HG03159 (cell line): ENCODE data around the gene TSHZ2.

Experiments used
- ATAC-seq: cut with Tn5 transposase; IDR thresholded peaks from one replicate; pipeline ENCODE4 v1.9.1; 2021; ENCODE audit warnings: mild to moderate bottlenecking, moderate library complexity; ENCODE audit not compliant: unreplicated experiment

Gene TSHZ2

DNA sequence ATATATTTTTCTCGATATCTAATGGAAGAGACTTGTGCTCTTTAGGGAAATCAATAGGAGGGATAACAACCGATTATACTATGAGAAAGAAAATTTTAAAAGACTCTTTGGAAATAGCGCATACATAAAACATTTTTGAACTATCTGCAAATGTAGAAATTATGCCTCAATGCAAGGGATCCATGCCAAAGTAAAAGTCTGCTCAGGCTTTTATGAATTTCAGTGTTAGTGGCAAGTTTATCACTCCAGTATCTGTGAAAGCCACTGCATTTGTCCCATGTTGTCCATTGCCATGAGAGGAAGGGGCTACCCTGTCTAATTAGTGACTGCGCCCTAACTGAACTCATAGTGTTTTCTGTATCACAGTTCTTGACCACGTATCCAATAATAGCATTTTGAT is 81.4 kb downstream of the TSHZ2 start:
- no peak for ATAC-seq

DNA sequence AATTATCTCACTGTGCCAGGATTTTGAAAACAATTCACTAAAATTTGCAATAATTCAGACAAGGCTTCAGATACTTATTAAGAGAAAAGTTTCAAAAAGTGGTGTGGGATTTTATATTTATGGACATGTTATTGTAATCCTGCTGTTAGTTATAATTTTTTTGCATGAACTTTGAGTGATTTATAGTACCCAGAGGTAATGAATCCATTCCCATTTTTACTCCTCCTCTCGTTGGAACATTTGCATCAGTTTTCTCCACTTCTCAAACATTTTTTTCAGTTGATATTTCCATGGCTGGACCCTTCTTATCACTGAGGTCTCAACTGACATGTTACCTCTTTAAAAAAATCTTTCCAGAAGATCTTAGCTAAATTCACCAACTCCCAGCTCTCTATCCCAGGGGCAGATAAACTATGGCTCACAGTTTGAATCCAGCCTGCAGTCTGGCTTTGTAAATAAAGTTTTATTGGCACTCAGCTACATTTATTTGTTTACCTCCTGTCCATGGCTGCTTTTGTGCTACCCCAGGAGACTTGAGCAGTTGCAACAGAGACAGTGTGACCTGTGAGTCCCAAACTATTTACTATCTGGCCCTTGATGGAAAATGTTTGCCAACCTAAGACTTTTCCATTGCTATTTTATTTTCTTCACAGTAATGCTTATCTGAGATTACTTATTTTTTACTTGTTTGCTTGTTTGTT is 83.4 kb downstream of the TSHZ2 start:
- no peak for ATAC-seq

GRCh38 chr20:53057579-53057978 is 85.4 kb downstream of the TSHZ2 start:
- no peak for ATAC-seq

GRCh38 chr20:53059848-53060247 is 87.7 kb downstream of the TSHZ2 start:
- ATAC-seq: no peak

DNA sequence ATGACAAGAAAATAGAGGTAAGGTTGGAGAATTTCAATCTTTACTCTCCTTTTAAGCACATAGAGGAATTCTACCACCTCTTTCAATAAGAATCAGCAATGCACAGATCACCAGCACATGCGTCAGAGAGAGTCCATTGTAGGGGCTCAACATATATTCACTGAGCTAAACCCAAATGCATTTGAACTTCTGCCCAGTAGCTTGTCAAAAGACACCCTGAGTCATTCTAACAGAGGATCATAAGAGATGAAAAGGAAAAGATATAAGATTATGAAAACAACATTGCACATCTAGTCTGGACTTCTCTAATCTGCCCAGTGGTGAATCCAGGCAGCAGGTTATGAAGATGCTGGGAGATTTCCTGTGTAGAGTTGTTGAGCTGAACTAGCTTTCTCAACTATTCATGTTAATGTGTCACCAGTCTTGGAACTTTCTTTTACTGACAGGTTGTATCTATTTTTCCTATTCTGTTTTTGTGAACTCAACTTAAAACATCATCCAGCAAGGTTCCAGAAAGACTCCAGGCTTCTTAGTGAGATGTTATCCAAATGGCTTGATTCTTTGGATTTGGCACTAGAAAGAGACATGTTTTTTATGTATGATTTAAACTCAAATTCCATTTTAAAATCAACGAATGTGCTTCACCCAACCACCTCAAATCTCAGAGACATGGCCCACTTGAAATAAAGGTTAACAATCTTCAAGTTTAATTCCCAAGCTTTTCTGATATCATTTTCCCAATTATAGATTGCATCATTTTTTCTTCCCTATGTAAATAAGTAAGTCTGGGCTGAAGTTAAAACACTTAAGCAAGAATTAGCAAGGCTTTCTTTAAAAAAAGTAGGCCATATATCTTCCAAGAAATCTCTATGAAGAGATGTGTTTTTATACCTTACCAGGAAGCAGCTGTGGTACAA is 89.3 kb downstream of the TSHZ2 start:
- no peak for ATAC-seq

GRCh38 chr20:53064935-53065334 is 92.8 kb downstream of the TSHZ2 start:
- no peak for ATAC-seq

GRCh38 chr20:53068241-53068640 is 96.1 kb downstream of the TSHZ2 start:
- ATAC-seq: no peak

DNA sequence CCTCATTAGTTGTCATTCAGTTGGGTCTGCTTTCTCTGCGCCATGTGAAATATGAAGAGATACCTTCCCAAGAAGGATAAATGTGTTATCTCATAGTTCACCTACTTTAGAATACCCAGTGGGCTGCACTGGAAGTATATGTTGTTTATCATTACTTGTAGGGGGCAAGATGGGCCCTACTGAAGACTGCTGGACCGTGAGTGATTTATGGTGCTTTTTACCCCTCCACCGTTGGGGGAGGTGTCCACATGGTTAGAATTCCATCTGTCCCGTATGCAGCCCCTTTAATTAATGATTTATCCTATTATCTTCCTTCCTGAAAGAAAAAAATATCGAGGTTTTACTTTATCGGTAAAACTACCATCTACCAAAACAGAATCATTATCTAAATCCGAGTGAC is 97.0 kb downstream of the TSHZ2 start:
- ATAC-seq: no peak

GRCh38 chr20:53070224-53070623 is 98.1 kb downstream of the TSHZ2 start:
- no peak for ATAC-seq

- no peak for ATAC-seq
Observed at GRCh38 chr20:53070706-53071392, 98.7 kb downstream of the TSHZ2 start.

DNA sequence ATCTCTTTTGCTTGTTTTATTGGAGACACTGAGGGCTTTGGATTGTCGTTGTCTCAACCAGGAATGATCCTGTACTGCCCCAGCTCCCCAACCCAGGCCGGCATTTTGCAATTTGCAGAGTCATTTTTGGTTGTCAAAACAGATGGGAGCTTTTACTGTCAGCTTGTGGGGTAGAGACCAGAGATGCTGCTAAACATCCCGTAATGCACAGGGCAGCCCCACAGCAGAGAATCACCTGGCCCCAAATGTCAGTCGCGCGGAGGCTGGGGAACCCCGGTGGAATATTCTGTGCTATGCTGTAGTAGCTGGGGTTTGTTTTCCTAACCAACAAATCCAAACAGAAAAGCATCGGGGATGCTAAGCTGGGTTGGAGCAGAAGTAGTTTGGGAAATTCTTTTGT is 99.7 kb downstream of the TSHZ2 start:
- ATAC-seq: no peak

DNA sequence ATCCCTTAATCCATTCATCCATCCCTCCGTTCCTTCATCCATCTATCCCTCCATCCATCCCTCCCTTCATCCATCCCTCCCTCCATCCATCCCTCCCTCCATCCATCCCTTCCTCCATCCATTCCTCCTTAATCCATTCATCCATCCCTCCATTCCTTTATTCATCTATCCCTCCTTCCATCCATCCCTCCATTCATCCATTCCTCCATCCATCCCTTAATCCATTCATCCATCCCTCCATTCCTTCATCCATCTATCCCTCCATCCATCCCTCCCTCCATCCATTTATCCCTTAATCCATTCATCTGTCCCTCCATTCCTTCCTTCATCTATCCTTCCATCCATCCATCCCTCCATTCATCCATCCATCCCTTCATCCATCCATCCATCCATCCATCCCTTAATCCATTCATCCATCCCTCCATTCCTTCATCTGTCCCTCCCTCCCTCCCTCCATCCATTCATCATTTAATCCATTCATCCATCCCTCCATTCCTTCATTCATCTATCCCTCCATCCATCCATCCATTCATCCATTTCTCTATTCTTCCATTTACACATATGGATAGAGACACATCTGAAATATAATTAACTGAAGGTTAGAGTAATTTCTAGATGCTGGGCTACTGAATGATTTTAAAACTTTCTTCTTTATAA is 100.9 kb downstream of the TSHZ2 start:
- no peak for ATAC-seq

GRCh38 chr20:53073636-53074415 is 101.7 kb downstream of the TSHZ2 start:
- no peak for ATAC-seq

- ATAC-seq: no peak
Observed at GRCh38 chr20:53074811-53075314, 102.7 kb downstream of the TSHZ2 start.

- no peak for ATAC-seq
Observed at GRCh38 chr20:53076668-53077067, 104.5 kb downstream of the TSHZ2 start.

GRCh38 chr20:53077373-53078205 is 105.4 kb downstream of the TSHZ2 start:
- no peak for ATAC-seq

GRCh38 chr20:53078761-53079160 is 106.6 kb downstream of the TSHZ2 start:
- ATAC-seq: no peak

GRCh38 chr20:53079261-53079691 is 107.1 kb downstream of the TSHZ2 start:
- ATAC-seq: no peak
